Measurements from ENCODE around the gene CLEC19A. TPM values are rescaled to one million over a fixed set of nuclear protein-coding genes. Genes with fewer than 3 reads are reported as not detected.

CLEC19A gene
- total RNA-seq = not detected
- long read RNA-seq = 0 reads

GRCh38 chr16:19285431-19285830 is at the start of gene CLEC19A:
Gene CLEC19A, plus strand, starts transcription at chr16:19285731. Its CDS starts 121 bp downstream, at chr16:19285852.
- intact Hi-C loops (cut with DNase I) = no loop called here
- DNase-seq (no peak), ATAC-seq (ENCODE audit: poor library complexity) (no peak)

DNA sequence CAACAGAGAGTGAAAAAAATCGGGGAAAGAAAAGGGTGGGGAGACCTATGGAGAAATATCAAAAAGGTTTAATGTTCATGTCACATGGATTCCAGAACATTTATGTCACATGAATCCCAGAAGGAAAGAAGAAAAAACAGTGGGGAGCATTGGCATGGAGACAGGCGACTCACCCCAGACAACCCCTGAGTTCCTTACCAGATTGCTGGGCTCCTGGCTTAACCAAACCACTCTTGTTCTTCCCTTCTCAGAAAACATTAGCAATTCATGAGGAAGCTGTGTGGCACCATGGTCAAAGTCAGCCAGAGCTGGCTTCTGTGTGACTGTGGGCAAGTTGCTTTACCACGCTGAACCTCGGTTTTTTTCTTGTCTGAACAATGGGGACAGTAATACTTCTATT is 49.6 kb upstream of the CLEC19A start:
- ATAC-seq (ENCODE audit: poor library complexity) = no peak
- intact Hi-C loops (cut with DNase I) = no loop called here
- DNase-seq = no peak

GRCh38 chr16:19236561-19237209 is 48.8 kb upstream of the CLEC19A start:
- ATAC-seq (ENCODE audit: poor library complexity) = no peak
- no peak for DNase-seq
- intact Hi-C loops (cut with DNase I) = no loop called here

DNA sequence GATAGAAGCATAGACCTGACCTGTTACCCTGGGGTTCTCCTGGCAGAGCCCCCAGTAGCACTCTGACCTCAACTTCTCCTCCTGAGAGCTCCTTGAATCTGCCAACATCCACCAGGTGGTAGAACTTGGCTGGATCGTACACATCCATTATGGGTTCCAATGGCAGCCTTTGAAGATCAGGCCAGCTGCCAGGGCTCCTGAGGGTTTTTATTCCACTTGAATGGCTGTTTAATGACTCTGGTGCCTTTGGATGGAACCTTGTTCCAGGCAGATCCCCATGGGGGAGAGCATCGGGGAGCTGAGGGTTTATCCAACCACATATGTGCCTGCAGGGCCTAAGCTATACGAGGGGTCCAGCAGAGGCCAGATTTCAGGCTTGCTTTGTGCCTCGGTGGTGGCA is 47.1 kb upstream of the CLEC19A start:
- intact Hi-C loops (cut with DNase I) = no loop called here
- no peak for ATAC-seq (ENCODE audit: poor library complexity)
- DNase-seq = no peak

- DNase-seq (no peak), ATAC-seq (ENCODE audit: poor library complexity) (no peak)
- intact Hi-C loops (cut with DNase I) = no loop called here
Measured at GRCh38 chr16:19239511-19240155, 45.9 kb upstream of the CLEC19A start.

DNA sequence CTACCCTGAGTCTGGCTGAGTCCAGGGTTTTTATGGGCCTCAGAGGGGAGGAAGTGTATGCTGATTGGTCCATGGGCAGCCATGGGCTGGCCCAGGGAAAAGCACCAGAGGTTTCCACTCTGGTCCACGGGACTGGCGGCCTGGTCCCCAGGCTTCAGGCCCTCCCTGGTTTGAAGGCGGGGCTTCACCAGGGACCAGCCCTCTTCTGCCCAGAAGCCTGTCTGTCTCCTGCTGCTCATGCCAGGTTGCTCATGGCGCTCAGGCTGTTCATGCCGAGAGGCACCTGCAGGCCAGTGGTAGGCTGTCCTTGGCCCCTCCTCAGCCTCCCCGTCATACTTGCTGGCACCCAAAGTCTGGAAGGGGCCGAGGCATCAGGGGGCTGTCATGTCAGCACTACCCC is 45.0 kb upstream of the CLEC19A start:
- ATAC-seq (ENCODE audit: poor library complexity) (no peak), DNase-seq (no peak)
- intact Hi-C loops (cut with DNase I) = no loop called here

- no peak for DNase-seq
- ATAC-seq (ENCODE audit: poor library complexity) = no peak
Measured at GRCh38 chr16:19241512-19241911, 44.0 kb upstream of the CLEC19A start.

DNA sequence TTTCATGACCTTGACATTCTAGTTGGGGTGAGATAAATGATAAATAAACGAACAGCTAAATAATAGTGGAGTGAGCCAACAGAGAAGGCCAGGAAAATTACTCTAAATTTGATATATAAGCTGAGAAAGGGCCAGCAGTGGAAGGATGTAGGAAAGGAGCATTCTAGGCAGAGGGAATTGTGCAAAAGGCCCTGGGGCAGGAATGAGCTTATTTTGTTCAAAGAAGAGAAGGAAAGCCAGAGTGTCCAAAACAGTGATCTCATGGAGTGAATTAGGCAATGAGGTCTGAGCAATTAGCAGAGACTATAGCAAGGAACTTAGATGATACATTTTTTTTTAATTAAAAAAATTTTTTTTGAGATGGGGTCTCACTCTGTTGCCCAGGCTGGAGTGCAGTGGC is 43.3 kb upstream of the CLEC19A start:
- no peak for ATAC-seq (ENCODE audit: poor library complexity)
- intact Hi-C loops (cut with DNase I) = no loop called here
- no peak for DNase-seq

More at GRCh38 chr16:19241512-19241911, 44.0 kb upstream of the CLEC19A start:
- intact Hi-C loops (cut with DNase I) = no loop called here

DNA sequence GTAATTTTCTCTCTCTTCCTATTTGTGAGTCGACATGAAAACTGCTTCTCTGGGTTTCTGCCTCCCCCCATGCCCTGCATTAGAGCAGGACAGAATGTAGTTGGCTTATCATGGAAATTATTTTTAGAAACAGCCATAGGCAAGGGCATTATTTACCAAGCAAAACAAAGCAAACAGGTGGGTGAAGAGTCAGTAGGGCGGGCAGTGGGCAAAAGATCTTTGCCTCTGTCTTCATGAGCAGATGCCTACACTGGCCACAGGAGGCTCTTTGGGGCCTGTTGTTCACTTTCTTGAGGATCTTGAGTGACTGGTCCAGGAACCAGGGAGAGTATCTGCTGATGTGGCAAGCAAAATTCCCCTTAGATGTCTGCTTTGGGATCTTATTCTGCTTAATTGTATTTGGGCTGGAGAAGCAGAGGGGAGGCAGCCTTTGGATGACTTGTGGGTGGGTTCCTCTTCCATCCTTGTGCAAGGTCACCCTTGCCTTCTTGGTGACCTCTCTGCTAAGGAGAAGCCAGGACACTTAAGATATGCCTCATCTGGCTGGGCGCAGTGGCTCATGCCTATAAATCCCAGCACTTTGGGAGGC is 42.5 kb upstream of the CLEC19A start:
- intact Hi-C loops (cut with DNase I) = no loop called here
- no peak for ATAC-seq (ENCODE audit: poor library complexity)

DNA sequence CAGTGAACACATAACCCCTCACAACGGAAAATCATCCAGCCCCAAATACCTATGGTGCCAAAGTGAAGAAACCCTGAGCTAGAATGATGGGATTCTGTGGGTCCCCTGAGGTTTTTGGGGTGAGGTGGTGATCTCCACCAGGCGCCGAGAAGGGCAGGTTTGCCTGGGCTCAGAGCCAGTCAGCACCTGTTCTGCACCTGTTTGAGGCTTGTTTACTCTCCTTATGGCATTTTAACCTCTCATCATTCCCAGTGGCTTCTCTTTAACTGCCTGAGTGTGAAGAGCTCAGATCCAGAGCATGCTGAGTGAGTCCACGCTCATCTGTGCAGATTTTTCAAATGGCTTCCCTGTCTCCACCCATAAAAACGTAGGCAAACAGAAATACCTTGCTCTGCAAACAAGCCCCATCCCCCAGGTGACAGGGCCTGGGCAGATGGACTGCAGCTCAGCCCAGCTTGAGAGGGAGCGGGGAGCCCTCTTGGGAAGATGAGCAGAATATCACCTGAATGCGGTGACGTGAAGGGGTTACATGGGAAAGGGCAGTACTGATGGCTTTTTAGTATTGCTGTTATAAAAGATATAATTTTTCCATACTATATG is 40.1 kb upstream of the CLEC19A start:
- intact Hi-C loops (cut with DNase I) = no loop called here
- ATAC-seq (ENCODE audit: poor library complexity) = no peak
- DNase-seq = no peak

More for the DNA sequence above, 42.5 kb upstream of the CLEC19A start:
- no peak for DNase-seq

DNA sequence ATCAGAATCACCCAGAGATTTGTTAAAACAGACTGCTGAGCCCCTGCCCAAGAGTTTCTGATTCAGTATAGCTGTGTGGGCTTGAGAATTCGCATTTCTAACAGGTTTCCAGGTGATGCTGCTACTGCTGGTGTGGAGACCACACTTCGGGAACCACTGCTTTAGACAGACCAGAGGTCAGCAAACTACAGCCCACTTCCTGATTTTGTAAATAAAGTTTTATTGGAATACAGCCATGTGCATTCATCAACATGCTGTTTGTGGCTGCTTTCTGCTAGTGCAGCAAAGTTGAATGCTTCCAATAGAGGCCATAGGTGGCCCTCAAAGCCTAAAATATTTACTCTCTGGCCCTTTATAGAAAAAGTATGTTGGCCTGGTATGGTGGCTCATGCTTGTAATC is 32.6 kb upstream of the CLEC19A start:
- intact Hi-C loops (cut with DNase I) = no loop called here
- ATAC-seq (ENCODE audit: poor library complexity) = no peak
- no peak for DNase-seq

DNA sequence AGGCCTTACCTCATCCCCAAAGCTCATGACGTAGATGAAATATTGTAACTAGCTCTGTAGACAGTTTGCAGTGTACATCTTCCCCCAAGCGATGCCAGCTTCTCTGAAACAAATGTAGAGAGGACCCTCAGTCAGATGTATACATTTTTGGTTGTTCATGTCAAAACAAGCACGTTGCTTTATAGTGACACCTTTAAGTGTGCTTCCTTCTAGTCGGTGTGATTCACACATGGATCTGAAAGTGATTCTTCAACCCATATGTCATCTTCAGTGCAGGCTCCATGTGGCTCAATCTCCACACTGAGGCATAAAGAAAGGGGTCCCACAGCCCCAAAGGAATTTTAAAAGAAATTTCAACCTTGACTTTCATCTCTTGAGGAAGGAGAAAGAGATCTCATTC is 30.9 kb upstream of the CLEC19A start:
- ATAC-seq (ENCODE audit: poor library complexity) = no peak
- DNase-seq = no peak
- intact Hi-C loops (cut with DNase I) = no loop called here

DNA sequence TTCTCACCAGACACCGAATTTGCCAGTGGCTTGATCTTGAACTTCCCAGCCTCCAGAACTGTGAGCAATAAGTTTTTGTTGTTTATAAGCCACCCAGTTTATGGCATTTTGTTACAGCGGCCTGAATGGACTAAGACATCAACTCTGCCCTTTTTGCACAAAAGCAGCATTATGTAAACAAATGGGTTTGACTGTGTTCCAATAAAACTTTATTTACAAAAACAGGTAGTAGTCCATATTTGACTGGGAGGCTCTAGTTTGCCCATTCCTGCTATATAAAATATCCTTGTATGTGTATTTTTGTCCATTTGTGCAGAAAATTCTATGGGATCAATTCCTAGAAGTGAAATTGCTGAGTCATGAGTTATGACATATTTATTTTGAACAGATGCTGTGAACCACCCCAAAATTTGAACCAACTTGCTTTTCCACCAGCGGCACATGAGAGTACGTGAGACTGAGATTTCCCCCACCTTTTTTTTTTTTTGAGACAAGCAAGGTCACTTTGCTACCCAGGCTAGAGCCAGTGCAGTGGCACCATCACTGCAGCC is 21.3 kb upstream of the CLEC19A start:
- ATAC-seq (ENCODE audit: poor library complexity) (no peak), DNase-seq (no peak)
- intact Hi-C loops (cut with DNase I) = no loop called here

GRCh38 chr16:19265380-19265930 is 20.1 kb upstream of the CLEC19A start:
- no peak for DNase-seq
- no peak for ATAC-seq (ENCODE audit: poor library complexity)
- intact Hi-C loops (cut with DNase I) = no loop called here

DNA sequence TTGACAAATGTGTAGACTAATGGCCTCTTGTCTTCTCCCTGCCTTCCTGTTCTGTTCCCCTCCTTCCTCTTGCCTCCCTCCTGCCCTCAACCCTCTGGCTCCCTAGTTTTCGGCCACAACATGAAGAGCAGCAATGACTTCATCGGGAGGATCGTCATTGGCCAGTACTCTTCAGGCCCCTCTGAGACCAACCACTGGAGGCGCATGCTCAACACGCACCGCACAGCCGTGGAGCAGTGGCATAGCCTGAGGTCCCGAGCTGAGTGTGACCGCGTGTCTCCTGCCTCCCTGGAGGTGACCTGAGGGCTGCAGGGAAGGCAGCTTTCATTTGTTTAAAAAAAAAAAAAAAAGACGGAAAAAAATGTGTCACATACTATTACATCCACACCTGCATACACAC is 18.8 kb upstream of the CLEC19A start:
- ATAC-seq (ENCODE audit: poor library complexity) (no peak), DNase-seq (no peak)
- intact Hi-C loops (cut with DNase I) = no loop called here

DNA sequence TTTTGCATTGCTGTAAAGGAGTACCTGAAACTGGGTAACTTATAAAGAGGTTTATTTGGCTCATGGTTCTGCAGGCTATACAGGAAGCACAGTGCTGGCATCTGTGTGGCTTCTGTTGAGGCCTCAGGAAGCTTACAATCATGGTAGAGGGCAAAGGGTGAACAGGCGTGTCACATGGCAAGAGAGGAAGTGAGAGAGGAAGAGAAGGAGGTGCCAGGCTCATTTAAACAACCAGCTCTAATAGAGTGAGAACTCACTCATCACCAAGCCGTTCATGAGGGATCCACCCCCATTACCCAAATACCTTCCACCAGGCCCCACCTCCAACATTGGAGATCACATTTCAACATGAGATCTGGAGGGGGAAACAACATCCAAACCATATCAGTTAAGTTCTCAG is 16.4 kb upstream of the CLEC19A start:
- no peak for DNase-seq

DNA sequence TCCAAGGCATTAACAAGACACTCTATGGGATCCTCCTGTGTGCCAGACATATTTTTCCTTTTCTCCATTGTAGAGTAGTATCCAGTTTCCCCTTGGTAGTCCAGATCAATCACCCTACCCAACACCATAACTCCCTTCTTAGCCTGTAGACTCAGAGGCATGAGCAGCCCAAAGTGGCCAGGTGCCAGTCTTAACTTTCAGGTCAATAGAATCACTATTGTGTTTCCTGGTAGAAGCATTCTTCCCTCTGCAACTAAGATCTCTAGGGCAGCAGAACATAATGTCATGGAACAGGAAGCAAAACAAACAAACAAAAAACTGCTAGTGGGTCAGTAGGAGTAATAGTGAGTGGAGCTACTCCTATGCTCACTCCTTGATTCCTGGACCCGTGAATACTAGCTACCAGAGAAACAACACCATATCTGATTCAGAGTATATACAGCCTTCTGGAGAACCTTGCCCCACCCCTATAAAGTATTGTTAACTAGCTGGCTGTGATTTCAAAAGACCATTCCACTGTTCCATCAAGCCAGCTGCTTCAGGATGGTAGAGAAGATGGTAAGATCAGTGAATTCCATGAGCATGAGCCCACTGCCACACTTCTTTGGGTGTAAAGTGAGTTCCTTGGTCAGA is 11.2 kb upstream of the CLEC19A start:
- intact Hi-C loops (cut with DNase I) = no loop called here
- DNase-seq (no peak), ATAC-seq (ENCODE audit: poor library complexity) (no peak)

More for the DNA sequence above, 16.4 kb upstream of the CLEC19A start:
- intact Hi-C loops (cut with DNase I) = no loop called here
- no peak for ATAC-seq (ENCODE audit: poor library complexity)

DNA sequence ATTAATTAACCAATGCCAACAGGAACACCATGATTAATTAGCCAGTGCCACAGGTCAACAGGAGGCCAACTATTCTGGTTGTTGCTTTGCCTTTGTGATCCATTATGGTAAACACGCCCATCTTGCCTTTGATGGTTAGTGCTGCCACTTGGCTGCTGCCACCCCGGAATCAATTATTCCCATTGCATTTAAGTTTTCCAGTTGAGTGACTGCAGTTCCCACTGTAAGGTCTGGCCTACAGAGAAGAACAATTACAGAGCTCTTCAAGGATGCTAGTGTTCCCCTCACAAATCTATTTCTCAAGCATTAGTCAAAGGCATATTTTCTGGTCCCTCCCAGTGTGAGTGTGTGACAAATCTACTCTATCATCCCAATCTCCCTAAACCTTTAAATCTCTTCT is 7.1 kb upstream of the CLEC19A start:
- DNase-seq (no peak), ATAC-seq (ENCODE audit: poor library complexity) (no peak)
- intact Hi-C loops (cut with DNase I) = no loop called here

GRCh38 chr16:19281246-19281645 is 4.3 kb upstream of the CLEC19A start:
- no peak for ATAC-seq (ENCODE audit: poor library complexity)
- intact Hi-C loops (cut with DNase I) = no loop called here

More at GRCh38 chr16:19281246-19281645, 4.3 kb upstream of the CLEC19A start:
- DNase-seq = no peak

All from Right ventricle myocardium superior (tissue), 1 donor.